BJ (cell line): ENCODE results near the gene NGFR. TPM values are rescaled to one million over a fixed set of nuclear protein-coding genes. Genes with fewer than 3 reads are reported as not detected.

Experiments used
- CTCF ChIA-PET: fragments of 350-600 bp; formaldehyde crosslinking; extraction: SDS; loops from one replicate; lab custom pipeline; 2021; ENCODE audit warnings: antibody characterized with exemption, inconsistent platforms; lab: Yijun Ruan, JAX
- POLR2A ChIA-PET: fragments of 300-600 bp; sonication (Branson Sonifier 250); formaldehyde crosslinking; extraction: SDS; loops from one replicate; lab custom pipeline; 2021; ENCODE audit warnings: antibody characterized with exemption; lab: Charles Lee
- DNase-seq: peaks from one replicate; pipeline ENCODE4 v3.0.0-alpha.2; 2011; ENCODE audit warnings: low read depth
- H3K27me3 ChIP-seq: 2 replicates; pipeline ENCODE4 v1.6.0; 2011; ENCODE audit warnings: low read length; ENCODE audit not compliant: control insufficient read depth, insufficient read depth
- H3K36me3 ChIP-seq: 2 replicates; pipeline ENCODE4 v1.5.1; 2011; ENCODE audit warnings: low read length; ENCODE audit not compliant: control insufficient read depth, insufficient read depth
- H3K4me3 ChIP-seq: 2 replicates; pipeline ENCODE4 v1.5.1; 2011; ENCODE audit warnings: low read depth, mild to moderate bottlenecking, control low read depth, low read length
- polyA plus RNA-seq: library from polyadenylated mRNA; depleted of rRNA; stranded (reverse); fragments of >200 nt; gene quantifications from 2 replicates; pipeline ENCODE4 v1.2.3, GENCODE V29; 2011
- TF ChIP-seq, protein P1 (sequence below): IDR thresholded peaks from 2 replicates; pipeline ENCODE4 v1.5.1; 2011; ENCODE audit warnings: low read depth, mild to moderate bottlenecking, control low read depth, inconsistent platforms, low read length, moderate library complexity; ENCODE audit not compliant: insufficient read depth

Gene NGFR
- polyA plus RNA-seq, 1 experiment, result 0.10 TPM

DNA sequence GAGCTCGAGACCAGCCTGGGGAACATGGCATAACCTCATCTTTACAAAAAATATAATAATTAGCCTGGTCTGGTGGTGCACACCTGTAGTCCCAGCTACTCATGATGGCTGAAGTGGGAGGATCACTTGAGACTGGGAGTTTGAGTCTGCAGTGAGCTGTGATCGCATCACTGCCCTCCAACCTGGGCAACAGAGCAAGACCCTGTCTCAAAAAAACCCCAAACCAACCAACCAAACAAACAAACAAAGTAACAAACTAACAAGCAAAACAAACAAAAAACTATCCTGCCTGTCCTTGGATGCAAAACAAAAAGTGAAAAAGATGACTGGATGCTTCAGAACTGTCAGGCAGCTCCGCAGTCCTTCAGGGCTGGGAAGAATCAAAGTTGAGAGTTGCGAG is 5.7 kb upstream of the NGFR start:
- TF ChIP-seq, protein P1, sequence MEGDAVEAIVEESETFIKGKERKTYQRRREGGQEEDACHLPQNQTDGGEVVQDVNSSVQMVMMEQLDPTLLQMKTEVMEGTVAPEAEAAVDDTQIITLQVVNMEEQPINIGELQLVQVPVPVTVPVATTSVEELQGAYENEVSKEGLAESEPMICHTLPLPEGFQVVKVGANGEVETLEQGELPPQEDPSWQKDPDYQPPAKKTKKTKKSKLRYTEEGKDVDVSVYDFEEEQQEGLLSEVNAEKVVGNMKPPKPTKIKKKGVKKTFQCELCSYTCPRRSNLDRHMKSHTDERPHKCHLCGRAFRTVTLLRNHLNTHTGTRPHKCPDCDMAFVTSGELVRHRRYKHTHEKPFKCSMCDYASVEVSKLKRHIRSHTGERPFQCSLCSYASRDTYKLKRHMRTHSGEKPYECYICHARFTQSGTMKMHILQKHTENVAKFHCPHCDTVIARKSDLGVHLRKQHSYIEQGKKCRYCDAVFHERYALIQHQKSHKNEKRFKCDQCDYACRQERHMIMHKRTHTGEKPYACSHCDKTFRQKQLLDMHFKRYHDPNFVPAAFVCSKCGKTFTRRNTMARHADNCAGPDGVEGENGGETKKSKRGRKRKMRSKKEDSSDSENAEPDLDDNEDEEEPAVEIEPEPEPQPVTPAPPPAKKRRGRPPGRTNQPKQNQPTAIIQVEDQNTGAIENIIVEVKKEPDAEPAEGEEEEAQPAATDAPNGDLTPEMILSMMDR, result no peak
- Histone ChIP-seq H3K4me3 (no peak overlapping the region), H3K36me3 (no peaks in the 10 kb centered on the region), H3K27me3 (peaks cover 40% of the 10 kb centered on the region)
- ChIA-PET CTCF (interaction anchor here (0.7 to 4.7 kb wide), 3 partner anchors 25 to 67 kb away, joined by 3 to 23 read pairs (median 4); no protein-coding TSS in a partner anchor), POLR2A (no interaction called here)
- no peak for DNase-seq

DNA sequence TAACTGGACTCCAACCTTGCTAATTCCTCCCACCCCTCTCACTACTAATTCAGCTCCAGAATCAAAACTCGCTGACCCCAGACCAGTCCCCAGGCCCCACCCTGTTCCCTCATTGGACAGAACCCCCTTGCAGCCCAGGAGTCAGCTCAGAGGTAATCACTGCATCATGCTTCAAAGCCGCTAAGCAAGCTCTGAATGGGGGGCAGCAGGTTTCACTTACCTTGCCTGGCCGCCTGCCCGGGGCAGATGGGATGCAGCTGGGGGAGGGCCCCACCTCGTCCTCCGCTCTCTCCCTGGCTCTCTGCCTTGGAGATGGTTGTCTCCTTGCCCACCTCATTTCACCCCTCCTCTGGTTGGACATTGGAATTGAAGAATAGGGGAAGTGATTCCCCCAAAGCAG is 4.8 kb upstream of the NGFR start:
- TF ChIP-seq, protein P1, result no peak
- CTCF ChIA-PET, result interaction anchor here (0.9 to 4.7 kb wide), 2 partner anchors 24 to 67 kb away, joined by 3 to 23 read pairs; no protein-coding TSS in a partner anchor
- Histone ChIP-seq H3K4me3 (no peak overlapping the region), H3K36me3 (no peaks in the 10 kb centered on the region), H3K27me3 (peaks cover 43% of the 10 kb centered on the region)
- DNase-seq, result no peak
- POLR2A ChIA-PET, result no interaction called here

DNA sequence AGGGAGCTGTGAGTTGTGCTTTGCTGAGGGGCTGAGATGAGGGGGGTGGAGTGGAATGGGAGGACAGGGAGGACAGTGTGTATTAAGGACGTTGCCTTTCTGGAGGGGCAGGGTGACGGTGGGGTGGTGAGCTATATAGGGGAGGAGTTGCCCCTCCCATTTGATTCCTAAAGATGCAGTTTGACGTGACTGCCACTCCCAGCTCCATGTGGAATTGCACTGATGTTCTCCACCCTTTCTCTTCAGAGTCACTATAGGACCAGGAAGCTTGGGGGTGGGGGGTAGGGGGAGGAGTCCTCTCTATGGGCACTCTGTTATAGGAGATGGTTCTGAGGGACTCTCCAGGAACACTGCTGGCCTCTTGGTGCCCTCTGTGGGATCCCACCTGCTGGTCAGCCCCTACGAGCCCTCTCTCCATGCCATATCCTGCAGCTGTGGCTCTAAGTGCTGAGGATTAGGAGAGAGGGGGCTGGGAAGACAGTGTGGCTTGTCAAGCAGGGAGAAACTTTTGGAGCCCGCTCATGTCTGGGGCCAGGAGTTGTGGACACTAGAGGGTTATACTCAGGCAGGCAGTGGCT is 3.8 kb upstream of the NGFR start:
- Histone ChIP-seq H3K36me3 (no peaks in the 10 kb centered on the region), H3K4me3 (no peak overlapping the region), H3K27me3 (peaks cover 49% of the 10 kb centered on the region)
- ChIA-PET CTCF (interaction anchor here (0.6 to 4.7 kb wide), 5 partner anchors 9 to 1149 kb away, joined by 3 to 23 read pairs (median 3); no protein-coding TSS in a partner anchor), POLR2A (interaction anchor here (0.6 kb wide), 1 partner anchor 41 kb away, joined by 10 read pairs; no protein-coding TSS in a partner anchor)
- TF ChIP-seq, protein P1, result no peak
- DNase-seq, result no peak

DNA sequence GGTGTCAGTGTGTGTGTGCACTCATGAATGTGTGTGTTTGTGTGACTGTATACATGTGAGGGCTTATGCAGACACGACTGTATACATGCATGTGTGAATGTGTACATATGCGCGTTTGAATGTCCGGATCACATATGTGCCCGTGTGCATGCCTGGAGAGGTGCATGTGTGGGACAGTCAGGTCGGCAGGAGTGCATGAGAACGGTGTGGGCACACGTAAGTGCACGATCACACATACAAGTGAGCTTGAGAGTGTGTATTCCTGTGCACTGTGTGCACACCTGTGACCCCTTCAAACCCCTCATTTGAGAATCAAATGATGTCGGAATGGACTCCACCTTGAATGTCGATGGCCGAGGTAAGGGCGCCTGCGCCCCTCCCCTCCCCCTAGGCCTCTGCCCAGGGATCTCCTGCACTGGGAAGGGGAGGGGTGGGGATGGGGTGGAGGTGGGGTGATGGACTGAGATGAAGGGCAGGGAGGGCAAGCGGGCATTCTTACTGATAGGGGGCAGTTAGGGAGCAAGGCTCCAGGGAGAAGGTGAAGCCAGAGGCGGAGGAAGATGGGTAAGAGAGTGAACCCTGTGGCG is 601 bp upstream of the NGFR start:
- ChIA-PET CTCF (interaction anchor here (1.3 to 8.8 kb wide), 4 partner anchors 14 to 71 kb away, joined by 3 to 68 read pairs (median 6); no protein-coding TSS in a partner anchor), POLR2A (no interaction called here)
- no peak for DNase-seq
- no peaks in the 10 kb centered on the region for H3K36me3 ChIP-seq
- peaks cover 57% of the 10 kb centered on the region for H3K27me3 ChIP-seq
- H3K4me3 ChIP-seq, result no peak overlapping the region; the same call in 1 of the 2 replicates
- TF ChIP-seq, protein P1, result no peak

DNA sequence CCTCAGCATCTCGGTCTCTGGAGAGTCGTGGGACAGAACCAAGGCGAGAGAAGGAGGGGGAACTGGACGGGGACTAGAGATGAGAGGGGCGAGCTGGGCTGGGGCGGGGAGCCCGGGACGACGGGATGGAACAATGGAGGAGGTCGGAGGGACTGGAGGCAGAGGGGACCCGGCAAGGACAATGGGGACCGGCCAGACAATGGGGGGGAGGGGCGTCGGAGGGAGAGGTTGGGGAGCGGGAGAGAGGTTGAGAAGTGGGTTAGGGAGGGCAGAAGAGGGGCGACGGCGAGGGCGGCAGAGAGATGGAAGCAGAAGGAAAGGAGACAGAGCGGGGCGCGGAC is 719 bp downstream of the NGFR start:
- no peak for DNase-seq
- CTCF ChIA-PET, result interaction anchor here (0.7 to 8.8 kb wide), 18 partner anchors 8 to 70 kb away, joined by 3 to 68 read pairs (median 6); no protein-coding TSS in a partner anchor
- POLR2A ChIA-PET, result no interaction called here
- Histone ChIP-seq H3K4me3 (no peak overlapping the region), H3K27me3 (peaks cover 57% of the 10 kb centered on the region), H3K36me3 (no peaks in the 10 kb centered on the region)
- TF ChIP-seq, protein P1, result no peak
